Measurements from ENCODE around the gene POU6F2. TPM values are rescaled to one million over a fixed set of nuclear protein-coding genes. Genes with fewer than 3 reads are reported as not detected.

POU6F2 gene
- total and polyA plus RNA-seq, 9 of the 15 experiments (the other 6 are each of a cell fraction or from before 2014, with no cell fraction given): 0.29 to 1.5 (median 0.96) TPM

GRCh38 chr7:39035903-39036302 is 58.2 kb downstream of the POU6F2 start:
- no peak overlapping the region for H2AFZ ChIP-seq (ENCODE audit: low read depth, low read length)
- no peaks in the 10 kb centered on the region for H4K20me1 ChIP-seq (replicated peaks; ENCODE audit: control insufficient read depth, insufficient read depth, low read length)
- POLR2A ChIA-PET: no interaction called here
- no peaks in the 10 kb centered on the region for H3K4me1 ChIP-seq (replicated peaks in 1 of 2; ENCODE audit: control insufficient read depth in 2 of 2, insufficient read depth in 2 of 2, low read length in 2 of 2)
- BruUV-seq (replicated peaks): no TSS peak
- no peak for TF ChIP-seq ZBED1 (IDR thresholded peaks at IDR 0.05)
- no peak overlapping the region for H3K27ac ChIP-seq (ENCODE audit: extremely low read depth, low read depth, low read length)
- H3K36me3 ChIP-seq (ENCODE audit: control insufficient read depth, insufficient read depth, low read length): no peaks in the 10 kb centered on the region
- ATAC-seq (no peak), DNase-seq (ENCODE audit: extremely low read depth in 1 of 4, low spot score in 3 of 4) (no peak), FAIRE-seq (no peak)
- H3K27me3 ChIP-seq (ENCODE audit: control insufficient read depth in 2 of 2, insufficient read depth in 2 of 2, low read length in 2 of 2): peaks cover 7 to 19% of the 10 kb centered on the region in 2 experiments; a peak in 4 of 5 replicates
- no peaks in the 10 kb centered on the region for H3K79me2 ChIP-seq (ENCODE audit: control insufficient read depth, insufficient read depth, low read length)
- no peaks in the 10 kb centered on the region for H3K9me1 ChIP-seq (ENCODE audit: control insufficient read depth, insufficient read depth, low read length)
- in situ Hi-C loops (cut with MboI): no loop called here
- CTCF ChIA-PET (ENCODE audit: low intra/inter-chr PET ratio): no interaction called here
- no peak overlapping the region for H3K9ac ChIP-seq (ENCODE audit: insufficient read depth in 1 of 2, low read depth in 2 of 2, low read length in 2 of 2)
- intact Hi-C loops (cut with micrococcal nuclease): no loop called here
- H3K9me3 ChIP-seq (replicated peaks; ENCODE audit: control insufficient read depth, insufficient read depth, low read depth, low read length): no peaks in the 10 kb centered on the region
- H3K4me3 ChIP-seq: no peak overlapping the region
- H3K4me2 ChIP-seq (ENCODE audit: insufficient read depth, low read length): no peak overlapping the region
- 24% methylated on average over 4 of the region's 4 CpGs for WGBS (ENCODE audit: insufficient coverage, low coverage, missing lambda C conversion rate)

GRCh38 chr7:39042670-39043069 is 65.0 kb downstream of the POU6F2 start:
- no peaks in the 10 kb centered on the region for H4K20me1 ChIP-seq (replicated peaks; ENCODE audit: control insufficient read depth, insufficient read depth, low read length)
- no peak for ATAC-seq
- no peak overlapping the region for H3K27ac ChIP-seq (ENCODE audit: extremely low read depth, low read depth, low read length)
- TF ChIP-seq PCBP1 (IDR thresholded peaks at IDR 0.05; ENCODE audit: low read depth, low read length, poor library complexity, severe bottlenecking): no peak
- no peak for TF ChIP-seq ZFPM2 (CRISPR knock-in tag; IDR thresholded peaks at IDR 0.05)
- TF ChIP-seq TAL1 (IDR thresholded peaks at IDR 0.05): no peak
- TF ChIP-seq RBM22 (IDR thresholded peaks at IDR 0.05; ENCODE audit: low read depth, low read length, poor library complexity, severe bottlenecking): no peak
- TF ChIP-seq CHAMP1 (IDR thresholded peaks at IDR 0.05): no peak
- no peak for TF ChIP-seq ZNF57 (CRISPR knock-in tag; IDR thresholded peaks at IDR 0.05)
- no peak for TF ChIP-seq BACH1 (tag; IDR thresholded peaks at IDR 0.05)
- TF ChIP-seq KLF1 (tag; IDR thresholded peaks at IDR 0.05): no peak
- no peak for TF ChIP-seq TOE1 (IDR thresholded peaks at IDR 0.05; ENCODE audit: borderline replicate concordance)
- no peak for TF ChIP-seq TOE1 (CRISPR knock-in tag; IDR thresholded peaks at IDR 0.05; ENCODE audit: borderline replicate concordance, low read depth)
- no peak for TF ChIP-seq SMC3 (conservative IDR thresholded peaks at IDR 0.05; ENCODE audit: insufficient read depth, low read depth, low read length)
- no peak for TF ChIP-seq ZKSCAN1 (IDR thresholded peaks at IDR 0.05; ENCODE audit: low read depth, low read length)
- TF ChIP-seq CHD4 (IDR thresholded peaks at IDR 0.05; ENCODE audit: insufficient read depth, insufficient replicate concordance, low read depth, low read length, poor library complexity, severe bottlenecking): no peak
- in situ Hi-C loops (cut with MboI) (no loop called here), intact Hi-C loops (cut with micrococcal nuclease) (no loop called here)
- POLR2A ChIA-PET: no interaction called here
- no peak for FAIRE-seq
- no peak for DNase-seq (ENCODE audit: extremely low read depth in 1 of 4, low spot score in 3 of 4)
- H3K4me1 ChIP-seq (replicated peaks in 1 of 2; ENCODE audit: control insufficient read depth in 2 of 2, insufficient read depth in 2 of 2, low read length in 2 of 2): no peaks in the 10 kb centered on the region
- H3K79me2 ChIP-seq (ENCODE audit: control insufficient read depth, insufficient read depth, low read length): no peaks in the 10 kb centered on the region
- H3K4me2 ChIP-seq (ENCODE audit: insufficient read depth, low read length): no peak overlapping the region
- H3K9me3 ChIP-seq (replicated peaks; ENCODE audit: control insufficient read depth, insufficient read depth, low read depth, low read length): no peaks in the 10 kb centered on the region
- no peaks in the 10 kb centered on the region for H3K9me1 ChIP-seq (ENCODE audit: control insufficient read depth, insufficient read depth, low read length)
- no peak overlapping the region for H3K9ac ChIP-seq (ENCODE audit: insufficient read depth in 1 of 2, low read depth in 2 of 2, low read length in 2 of 2)
- H3K4me3 ChIP-seq: no peak overlapping the region
- no peaks in the 10 kb centered on the region for H3K36me3 ChIP-seq (ENCODE audit: control insufficient read depth, insufficient read depth, low read length)
- CTCF ChIA-PET (ENCODE audit: low intra/inter-chr PET ratio): no interaction called here
- BruUV-seq (replicated peaks): no TSS peak
- 0% methylated on average over 1 of the region's 1 CpG for WGBS (ENCODE audit: insufficient coverage, low coverage, missing lambda C conversion rate)
- H3K27me3 ChIP-seq (ENCODE audit: control insufficient read depth in 2 of 2, insufficient read depth in 2 of 2, low read length in 2 of 2): no peaks in the 10 kb centered on the region; a peak in 1 of 5 replicates
- H2AFZ ChIP-seq (ENCODE audit: low read depth, low read length): no peak overlapping the region
